ENCODE measurements around the gene STARD13.

DNA sequence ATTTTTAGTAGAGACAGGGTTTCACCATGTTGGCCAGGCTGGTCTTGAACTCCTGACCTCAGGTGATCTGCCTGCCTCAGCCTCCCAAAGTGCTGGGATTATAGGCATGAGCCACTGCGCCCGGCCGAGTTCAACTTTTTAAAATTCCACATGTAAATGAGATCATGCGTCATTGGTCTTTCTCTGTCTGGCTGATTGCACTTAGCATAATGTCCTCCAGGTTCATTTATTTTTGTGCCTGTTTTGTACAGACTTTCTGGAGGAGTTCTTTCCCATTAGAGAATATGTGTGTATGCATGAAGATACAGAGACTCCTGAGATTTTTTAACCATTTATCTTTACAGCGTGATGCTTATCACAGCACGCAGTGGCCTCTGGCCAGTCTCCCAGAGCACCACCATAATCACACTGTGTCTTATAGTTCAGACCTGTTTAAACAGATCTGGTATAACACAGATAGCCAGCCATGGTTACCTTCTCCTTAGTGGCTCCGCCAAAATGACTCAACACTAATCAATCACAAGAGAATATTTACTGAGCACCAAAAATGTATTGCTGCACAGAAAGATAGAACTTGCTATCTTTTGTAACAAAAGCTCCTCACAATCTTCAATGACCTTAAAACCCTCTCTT, 11.4 kb upstream of the STARD13 start:
- TF ChIP-seq, protein P1, sequence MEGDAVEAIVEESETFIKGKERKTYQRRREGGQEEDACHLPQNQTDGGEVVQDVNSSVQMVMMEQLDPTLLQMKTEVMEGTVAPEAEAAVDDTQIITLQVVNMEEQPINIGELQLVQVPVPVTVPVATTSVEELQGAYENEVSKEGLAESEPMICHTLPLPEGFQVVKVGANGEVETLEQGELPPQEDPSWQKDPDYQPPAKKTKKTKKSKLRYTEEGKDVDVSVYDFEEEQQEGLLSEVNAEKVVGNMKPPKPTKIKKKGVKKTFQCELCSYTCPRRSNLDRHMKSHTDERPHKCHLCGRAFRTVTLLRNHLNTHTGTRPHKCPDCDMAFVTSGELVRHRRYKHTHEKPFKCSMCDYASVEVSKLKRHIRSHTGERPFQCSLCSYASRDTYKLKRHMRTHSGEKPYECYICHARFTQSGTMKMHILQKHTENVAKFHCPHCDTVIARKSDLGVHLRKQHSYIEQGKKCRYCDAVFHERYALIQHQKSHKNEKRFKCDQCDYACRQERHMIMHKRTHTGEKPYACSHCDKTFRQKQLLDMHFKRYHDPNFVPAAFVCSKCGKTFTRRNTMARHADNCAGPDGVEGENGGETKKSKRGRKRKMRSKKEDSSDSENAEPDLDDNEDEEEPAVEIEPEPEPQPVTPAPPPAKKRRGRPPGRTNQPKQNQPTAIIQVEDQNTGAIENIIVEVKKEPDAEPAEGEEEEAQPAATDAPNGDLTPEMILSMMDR (IDR thresholded peaks at IDR 0.05), result no peak
- no peak for TF ChIP-seq POLR2A (IDR thresholded peaks at IDR 0.05)
